PFSK-1 (cell line): ENCODE results near the gene HPCAL1.

Experiments
- FOXP2 ChIP-seq: optimal IDR thresholded peaks from 2 replicates; pipeline ENCODE3; 2011; ENCODE audit warnings: borderline replicate concordance, control low read depth, inconsistent platforms; ENCODE audit not compliant: insufficient read depth; ENCODE audit errors: extremely low read length, extremely low read depth
- POLR2AphosphoS5 ChIP-seq: IDR thresholded peaks from 2 replicates; pipeline ENCODE4 v1.6.1; 2012; ENCODE audit warnings: low read depth, mild to moderate bottlenecking, control low read depth, low read length, moderate library complexity
- SIN3A ChIP-seq: IDR thresholded peaks from 2 replicates; pipeline ENCODE4 v1.6.1; 2012; ENCODE audit warnings: mild to moderate bottlenecking, low read length, moderate library complexity, borderline replicate concordance; ENCODE audit not compliant: insufficient read depth
- TAF1 ChIP-seq: IDR thresholded peaks from 2 replicates; pipeline ENCODE4 v1.6.1; 2012; ENCODE audit warnings: low read length, control low read depth, borderline replicate concordance; ENCODE audit not compliant: insufficient read depth
- TF ChIP-seq, protein P1 (sequence below), 2 experiments: IDR thresholded peaks; 2 replicates each; pipeline versions ENCODE4 v1.6.1 to v1.8.0; 2011 to 2012; ENCODE audit warnings: low read depth in 2 of 2, low read length in 2 of 2, control low read depth in 1 of 2, inconsistent platforms in 1 of 2, mild to moderate bottlenecking in 1 of 2, moderate library complexity in 1 of 2; ENCODE audit not compliant: insufficient read depth in 1 of 2

The HPCAL1 gene

DNA sequence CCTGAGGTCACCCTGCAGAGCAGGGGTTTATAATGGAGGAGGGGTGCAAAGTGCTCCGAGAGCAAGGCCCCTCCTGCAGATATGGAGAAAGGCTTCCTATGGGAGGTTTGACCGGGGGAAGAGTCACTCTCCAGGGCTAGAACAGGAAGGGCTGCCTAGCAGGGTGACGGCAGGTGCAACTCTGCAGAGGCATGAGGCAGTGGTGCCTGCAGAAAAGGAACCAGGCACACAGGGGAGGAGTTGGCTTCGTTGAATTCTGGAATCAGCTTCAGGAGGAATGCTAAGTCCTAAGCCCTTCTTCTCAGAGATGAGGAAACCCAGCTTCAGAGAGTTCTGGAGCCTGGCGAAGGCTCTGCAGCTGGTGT, 17.5 kb upstream of the HPCAL1 start:
- TF ChIP-seq TAF1 (no peak), SIN3A (no peak), FOXP2 (no peak), POLR2AphosphoS5 (no peak)
- TF ChIP-seq, protein P1, sequence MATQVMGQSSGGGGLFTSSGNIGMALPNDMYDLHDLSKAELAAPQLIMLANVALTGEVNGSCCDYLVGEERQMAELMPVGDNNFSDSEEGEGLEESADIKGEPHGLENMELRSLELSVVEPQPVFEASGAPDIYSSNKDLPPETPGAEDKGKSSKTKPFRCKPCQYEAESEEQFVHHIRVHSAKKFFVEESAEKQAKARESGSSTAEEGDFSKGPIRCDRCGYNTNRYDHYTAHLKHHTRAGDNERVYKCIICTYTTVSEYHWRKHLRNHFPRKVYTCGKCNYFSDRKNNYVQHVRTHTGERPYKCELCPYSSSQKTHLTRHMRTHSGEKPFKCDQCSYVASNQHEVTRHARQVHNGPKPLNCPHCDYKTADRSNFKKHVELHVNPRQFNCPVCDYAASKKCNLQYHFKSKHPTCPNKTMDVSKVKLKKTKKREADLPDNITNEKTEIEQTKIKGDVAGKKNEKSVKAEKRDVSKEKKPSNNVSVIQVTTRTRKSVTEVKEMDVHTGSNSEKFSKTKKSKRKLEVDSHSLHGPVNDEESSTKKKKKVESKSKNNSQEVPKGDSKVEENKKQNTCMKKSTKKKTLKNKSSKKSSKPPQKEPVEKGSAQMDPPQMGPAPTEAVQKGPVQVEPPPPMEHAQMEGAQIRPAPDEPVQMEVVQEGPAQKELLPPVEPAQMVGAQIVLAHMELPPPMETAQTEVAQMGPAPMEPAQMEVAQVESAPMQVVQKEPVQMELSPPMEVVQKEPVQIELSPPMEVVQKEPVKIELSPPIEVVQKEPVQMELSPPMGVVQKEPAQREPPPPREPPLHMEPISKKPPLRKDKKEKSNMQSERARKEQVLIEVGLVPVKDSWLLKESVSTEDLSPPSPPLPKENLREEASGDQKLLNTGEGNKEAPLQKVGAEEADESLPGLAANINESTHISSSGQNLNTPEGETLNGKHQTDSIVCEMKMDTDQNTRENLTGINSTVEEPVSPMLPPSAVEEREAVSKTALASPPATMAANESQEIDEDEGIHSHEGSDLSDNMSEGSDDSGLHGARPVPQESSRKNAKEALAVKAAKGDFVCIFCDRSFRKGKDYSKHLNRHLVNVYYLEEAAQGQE (IDR thresholded peaks at IDR 0.05; ENCODE audit: insufficient read depth in 1 of 2, low read depth in 2 of 2, low read length in 2 of 2) = no peak

DNA sequence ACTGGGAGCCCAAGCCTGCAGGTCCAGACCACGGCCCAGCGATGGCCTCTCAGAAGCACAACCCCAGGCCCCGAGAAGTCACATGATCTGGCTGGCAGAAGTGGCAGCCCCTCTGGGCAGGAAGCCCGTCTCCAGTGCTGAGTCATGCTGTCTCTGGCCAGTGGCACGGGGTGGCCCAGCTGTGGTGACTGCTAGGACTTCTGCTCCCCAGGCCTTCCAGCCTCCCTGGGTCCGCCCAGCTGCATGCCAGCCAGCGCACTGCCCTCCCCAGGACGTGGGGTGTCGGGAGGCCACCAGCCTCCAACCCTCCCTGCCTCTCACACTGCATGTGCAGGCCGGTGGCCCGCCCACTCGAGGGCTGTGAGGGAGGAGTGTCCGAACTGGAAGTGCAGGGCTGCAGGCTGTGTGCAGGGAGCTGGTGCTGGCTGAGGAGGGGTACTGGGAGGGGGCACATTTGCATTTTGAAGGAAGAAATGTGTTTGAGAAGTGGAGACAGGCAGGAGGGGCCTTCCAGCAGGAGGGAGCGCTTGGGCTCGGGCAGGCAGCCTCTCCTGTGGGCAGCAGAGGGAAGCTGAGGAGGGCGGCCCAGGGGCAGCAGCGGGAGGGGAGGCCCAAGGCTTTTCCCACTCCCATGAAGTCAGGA, 17.0 kb upstream of the HPCAL1 start:
- TF ChIP-seq SIN3A (no peak), FOXP2 (no peak), POLR2AphosphoS5 (no peak), TAF1 (no peak)
- TF ChIP-seq, protein P1 (IDR thresholded peaks at IDR 0.05; ENCODE audit: insufficient read depth in 1 of 2, low read depth in 2 of 2, low read length in 2 of 2) = no peak

DNA sequence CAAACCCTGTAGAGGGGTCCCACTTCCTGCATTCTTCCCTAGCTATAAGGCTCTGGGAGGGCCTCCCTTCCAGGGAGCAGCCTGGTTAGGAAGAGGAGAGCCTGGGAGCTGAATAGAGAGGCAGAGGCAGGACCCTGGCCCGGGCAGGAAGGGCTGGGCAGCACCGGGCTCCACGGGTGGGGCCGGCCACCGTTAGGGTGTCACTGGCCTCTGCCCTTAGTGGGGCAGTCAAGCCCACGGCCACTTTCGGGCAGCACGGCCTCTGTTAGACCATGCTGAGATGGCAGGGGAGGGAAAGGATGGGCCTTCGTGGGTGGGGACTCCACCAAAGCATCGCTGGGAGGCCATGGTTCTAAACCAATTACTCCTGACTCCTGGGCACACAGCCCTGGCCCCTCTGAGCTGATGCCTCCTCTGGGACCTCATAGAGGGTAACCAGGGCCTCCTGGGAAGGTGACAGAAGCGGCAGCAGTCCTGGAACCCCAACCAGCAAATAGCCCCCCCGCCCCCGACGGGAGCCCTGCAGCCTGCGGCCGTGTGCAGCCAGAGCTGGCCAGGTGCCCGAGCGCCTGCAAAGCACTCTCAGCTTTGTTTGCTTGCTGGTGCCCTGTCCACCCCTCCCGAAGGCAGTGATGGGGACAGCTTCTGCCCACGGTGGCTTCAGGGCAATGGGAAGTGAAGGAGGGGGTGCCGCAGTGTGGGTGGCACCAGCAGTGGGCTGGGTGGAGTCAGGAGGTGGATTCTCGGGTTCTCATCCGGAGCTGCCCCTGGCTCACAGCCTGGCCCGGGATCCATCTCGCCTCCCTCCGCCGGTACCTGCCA, 16.3 kb upstream of the HPCAL1 start:
- TF ChIP-seq SIN3A (no peak), TAF1 (no peak), FOXP2 (no peak), POLR2AphosphoS5 (no peak)
- TF ChIP-seq, protein P1 (IDR thresholded peaks at IDR 0.05; ENCODE audit: insufficient read depth in 1 of 2, low read depth in 2 of 2, low read length in 2 of 2) = no peak

DNA sequence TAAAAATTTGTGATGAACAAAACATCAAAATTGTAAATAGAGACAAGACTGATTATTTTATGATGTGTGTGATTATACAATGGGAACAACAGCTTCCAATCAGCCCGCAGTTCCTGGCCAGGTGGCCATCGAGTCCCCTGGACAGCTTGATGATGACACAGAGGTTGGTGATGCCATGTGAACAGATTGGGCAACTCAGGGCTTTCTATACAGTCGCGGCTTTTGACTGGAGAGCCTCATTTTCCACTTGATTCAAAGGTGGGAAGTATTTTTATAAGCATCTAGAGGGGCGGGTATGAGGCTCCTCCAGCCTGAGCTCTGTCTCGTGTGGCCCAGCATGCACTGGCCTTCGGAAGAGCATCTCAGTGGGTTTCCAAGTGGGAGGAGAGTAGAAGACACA, 14.9 kb upstream of the HPCAL1 start:
- TF ChIP-seq, protein P1 (IDR thresholded peaks at IDR 0.05; ENCODE audit: insufficient read depth in 1 of 2, low read depth in 2 of 2, low read length in 2 of 2) = no peak
- TF ChIP-seq POLR2AphosphoS5 = no peak
- no peak for TF ChIP-seq SIN3A
- TF ChIP-seq FOXP2 = no peak
- no peak for TF ChIP-seq TAF1
